Dermis blood vessel endothelial cell (primary cell): Measurements from ENCODE around the gene CLTRN. TPM values are rescaled to one million over a fixed set of nuclear protein-coding genes. Genes with fewer than 3 reads are reported as not detected.
A peak's percentile ranks its signal among the peaks of the same experiment; 100 is the strongest.
"Not testable (repeated sequence)": the region's sequence is repeated elsewhere in the genome, so short reads cannot be mapped to it uniquely, and the experiment has no call there.

Experiments used
- DNase-seq: peaks from one replicate; pipeline ENCODE4 v3.0.0; 2010
- total RNA-seq: library from RNA; depleted of rRNA; stranded (reverse); fragments of >200 nt; gene quantifications from 2 replicates; pipeline ENCODE4 v1.2.3, GENCODE V29; 2014

Gene CLTRN
- 0.09 and 0.17 TPM in 2 replicates for total RNA-seq

- no peak for DNase-seq
Measured at GRCh38 chrX:15664487-15665444, at the start of gene CLTRN. CLTRN (minus strand) TSS chrX:15664805; CDS start chrX:15664775, 30 bp downstream.

GRCh38 chrX:15704273-15704672 lies 39.7 kb upstream of the CLTRN start:
- DNase-seq, result not testable (repeated sequence)

DNA sequence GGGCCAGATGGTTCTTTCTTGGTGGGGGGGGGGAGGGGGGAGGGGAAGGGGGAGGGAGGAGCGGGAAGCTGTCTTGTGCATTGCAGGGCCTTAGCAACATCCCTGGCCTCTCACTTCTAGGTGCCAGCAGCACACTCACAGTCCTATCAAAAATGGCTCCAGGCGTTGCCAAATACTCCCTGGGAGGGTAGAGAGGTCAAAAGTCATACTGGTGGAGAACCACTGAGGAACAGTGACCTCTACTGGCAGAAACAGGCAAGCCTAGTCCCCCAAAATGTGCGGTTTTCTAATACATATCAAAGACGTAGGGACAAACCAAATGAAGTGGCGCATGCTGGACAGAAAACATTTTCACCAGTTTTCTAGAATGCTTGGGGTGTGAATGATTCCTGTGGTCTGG lies 39.2 kb upstream of the CLTRN start:
- DNase-seq, result not testable (repeated sequence)

DNA sequence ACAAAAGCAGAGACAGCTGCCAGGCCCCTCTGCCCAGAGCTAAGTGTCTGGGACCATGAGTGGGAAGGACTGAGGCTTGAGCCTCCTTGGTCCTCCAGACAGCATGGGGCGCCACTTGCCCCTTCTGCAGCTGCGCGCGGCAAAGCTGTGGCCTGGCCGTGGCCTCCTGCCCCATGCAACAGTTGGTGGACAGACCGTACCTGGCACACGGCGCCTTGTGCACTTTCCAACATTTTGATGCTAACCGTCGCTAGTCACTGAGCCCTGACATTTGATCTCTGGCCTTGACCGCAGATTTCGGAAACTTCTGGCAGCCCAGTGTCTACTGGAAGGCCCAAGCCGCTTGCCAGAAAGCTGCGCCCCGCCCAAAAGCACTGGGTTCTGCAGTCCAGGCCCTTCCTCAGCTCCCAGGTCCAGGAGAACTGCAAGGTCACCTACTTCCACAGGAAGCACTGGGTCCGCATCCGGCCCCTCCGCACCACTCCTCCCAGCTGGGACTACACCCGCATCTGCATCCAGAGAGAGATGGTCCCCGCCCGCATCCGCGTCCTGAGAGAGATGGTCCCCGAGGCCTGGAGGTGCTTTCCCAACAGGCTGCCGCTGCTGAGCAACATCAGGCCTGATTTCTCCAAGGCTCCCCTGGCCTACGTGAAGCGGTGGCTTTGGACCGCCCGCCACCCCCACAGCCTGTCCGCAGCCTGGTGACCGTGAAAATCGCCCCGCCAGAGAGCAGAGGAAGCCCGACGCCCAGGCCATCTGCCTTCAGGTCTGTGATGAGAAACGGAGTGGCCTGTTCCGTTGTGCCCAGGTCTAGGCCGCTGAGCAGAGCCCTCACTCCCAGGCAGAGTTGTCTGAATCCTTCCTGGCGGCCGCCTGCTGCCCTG lies 38.1 kb upstream of the CLTRN start:
- DNase-seq, result no peak

DNA sequence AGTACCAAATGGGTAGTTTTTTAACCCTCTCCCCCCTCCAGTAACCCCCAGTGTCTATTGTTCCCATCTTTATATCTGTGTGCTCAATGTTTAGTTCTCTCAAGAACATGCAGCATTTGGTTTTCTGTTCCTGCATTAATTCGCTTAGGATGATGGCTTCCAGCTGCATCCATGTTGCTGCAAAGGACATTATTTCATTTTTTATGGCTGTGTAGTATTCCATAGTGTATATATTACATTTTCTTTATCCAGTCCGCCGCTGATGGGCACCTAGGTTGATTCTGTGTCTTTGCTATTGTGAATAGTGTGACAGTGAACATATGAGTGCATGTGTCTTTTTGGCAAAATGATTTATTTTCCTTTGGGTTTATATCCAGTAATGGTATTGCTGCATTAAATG lies 31.9 kb upstream of the CLTRN start:
- no peak for DNase-seq

DNA sequence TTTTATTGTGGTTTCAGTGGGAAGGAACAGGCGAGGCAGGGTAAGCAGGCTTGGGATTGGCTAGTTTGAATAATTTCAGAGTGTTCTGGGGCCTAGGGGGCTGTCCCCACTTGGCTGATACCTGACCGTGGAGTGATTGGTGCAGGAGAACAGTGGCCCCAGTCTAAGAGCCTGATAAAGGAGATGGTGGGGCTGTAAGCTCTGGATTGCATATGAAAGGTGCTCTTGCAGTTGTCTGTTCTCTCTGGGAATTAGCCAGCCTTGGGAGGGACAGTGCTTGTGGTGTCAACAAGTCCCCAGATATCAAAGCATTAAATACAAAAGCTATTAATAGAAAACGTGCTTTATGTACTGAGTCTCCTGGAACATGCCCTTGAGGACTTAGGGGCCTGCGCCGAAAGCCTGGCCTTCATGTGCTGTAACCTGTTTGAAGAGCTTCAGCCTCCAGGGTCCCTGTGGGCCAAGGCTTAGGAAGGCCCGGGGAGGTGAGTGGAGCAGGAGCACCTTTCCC lies 30.4 kb upstream of the CLTRN start:
- no peak for DNase-seq

- DNase-seq, result peak; percentile 71
Measured at GRCh38 chrX:15686818-15687685, 22.4 kb upstream of the CLTRN start.

- no peak for DNase-seq
Measured at GRCh38 chrX:15683193-15683592, 18.6 kb upstream of the CLTRN start.

GRCh38 chrX:15681433-15681832 lies 16.8 kb upstream of the CLTRN start:
- DNase-seq, result no peak

DNA sequence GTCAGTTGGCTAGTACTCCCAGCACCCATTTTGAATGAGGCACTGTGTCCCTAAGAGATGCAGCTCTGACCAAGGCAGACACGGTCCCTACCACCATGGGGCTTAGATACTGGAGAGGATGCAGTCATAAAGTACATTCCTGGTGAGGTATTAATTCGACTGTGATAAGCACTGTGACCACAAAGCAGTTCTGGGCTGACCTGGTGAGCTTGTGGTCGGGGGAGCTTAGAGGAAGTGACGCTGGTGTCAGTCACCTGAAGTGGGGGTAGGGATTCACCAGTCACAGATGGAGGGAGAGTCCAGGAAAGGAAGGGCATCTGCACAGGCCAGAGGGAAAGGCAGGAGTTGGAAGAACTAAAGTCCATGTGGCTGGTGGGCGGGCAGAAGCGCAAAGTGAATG lies 15.8 kb upstream of the CLTRN start:
- DNase-seq, result no peak

- DNase-seq, result no peak
Measured at GRCh38 chrX:15679246-15679645, 14.6 kb upstream of the CLTRN start.

DNA sequence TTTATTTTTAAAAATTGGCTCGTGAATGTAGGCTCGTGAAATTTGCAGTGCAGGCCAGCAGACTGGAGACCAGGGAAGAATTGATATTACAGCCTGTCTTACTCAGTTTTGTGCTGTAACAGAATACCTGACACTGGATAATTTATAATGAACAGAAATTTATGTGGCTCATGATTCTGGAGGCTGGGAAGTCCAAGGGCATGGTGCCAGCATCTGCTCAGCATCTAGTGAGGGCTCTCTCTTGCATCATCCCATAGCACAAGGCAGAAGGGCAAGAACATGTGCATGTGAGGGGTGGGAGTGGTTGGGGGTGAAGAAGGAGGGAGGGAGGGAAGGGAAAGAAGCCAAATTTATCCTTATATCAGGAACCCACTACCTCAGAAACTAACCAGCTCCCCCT lies 13.7 kb upstream of the CLTRN start:
- no peak for DNase-seq

DNA sequence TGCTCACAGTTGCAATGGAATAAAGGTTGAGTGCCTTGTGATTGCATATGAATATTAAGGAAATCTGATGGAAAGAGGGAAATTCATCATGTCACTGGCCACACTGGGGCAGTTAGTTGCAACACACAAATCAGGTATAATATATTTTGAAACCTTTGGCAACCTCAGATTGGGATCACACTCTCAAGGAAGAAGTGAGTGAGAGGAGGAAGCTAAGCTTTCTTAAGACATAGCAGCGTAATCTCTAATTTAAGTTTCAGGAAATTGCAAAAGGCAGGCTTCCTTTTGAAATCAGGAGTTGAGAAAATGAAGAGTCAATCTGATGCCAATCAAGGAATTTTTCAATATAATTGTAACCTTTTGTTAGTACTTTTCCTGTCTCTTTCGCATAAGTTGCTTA lies 12.3 kb upstream of the CLTRN start:
- DNase-seq, result no peak

- DNase-seq, result peak; percentile 80
Measured at GRCh38 chrX:15675490-15675921, 10.9 kb upstream of the CLTRN start.

GRCh38 chrX:15674841-15675489 lies 10.4 kb upstream of the CLTRN start:
- DNase-seq, result peak; percentile 95

GRCh38 chrX:15674514-15674840 lies 9.9 kb upstream of the CLTRN start:
- DNase-seq, result no peak

DNA sequence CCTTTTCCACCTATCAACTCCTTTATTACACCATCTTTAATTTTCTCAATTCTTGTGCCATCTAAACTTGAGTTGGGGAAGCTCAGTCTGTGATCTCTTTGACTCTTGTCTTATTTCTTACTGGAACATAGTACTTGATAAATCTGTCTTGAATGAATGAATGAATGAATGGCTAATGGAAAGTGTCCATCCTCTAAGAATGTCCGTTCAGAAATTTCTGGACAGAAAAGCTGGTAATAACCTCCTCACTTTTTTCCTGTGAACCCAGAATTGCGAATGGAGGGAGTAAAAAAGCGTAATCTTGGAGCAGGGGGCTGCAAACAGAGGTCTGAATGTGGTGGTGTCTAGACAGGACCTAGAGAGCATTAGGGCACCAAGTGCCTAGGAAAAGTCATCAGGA lies 9.4 kb upstream of the CLTRN start:
- no peak for DNase-seq

- DNase-seq, result no peak
Measured at GRCh38 chrX:15672881-15673280, 8.3 kb upstream of the CLTRN start.

DNA sequence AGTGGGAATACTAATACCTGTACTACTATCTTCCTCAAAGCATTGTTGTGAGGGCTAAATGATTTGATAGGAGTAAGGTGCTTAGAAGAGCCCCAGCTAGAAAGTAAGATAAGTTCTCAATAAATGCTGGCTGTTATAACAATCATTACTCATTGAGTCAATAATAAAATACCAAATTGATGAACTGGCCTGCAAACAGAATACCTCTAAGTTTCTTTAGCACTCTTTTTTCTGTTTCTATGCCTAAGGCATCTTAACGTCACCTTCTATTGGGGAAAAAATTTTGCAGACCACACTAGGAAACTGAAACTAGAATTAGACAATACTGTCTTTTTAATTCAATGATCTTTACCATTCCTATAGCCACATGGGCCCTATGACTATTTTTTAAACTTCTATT lies 1.2 kb downstream of the CLTRN start:
- DNase-seq, result no peak

DNA sequence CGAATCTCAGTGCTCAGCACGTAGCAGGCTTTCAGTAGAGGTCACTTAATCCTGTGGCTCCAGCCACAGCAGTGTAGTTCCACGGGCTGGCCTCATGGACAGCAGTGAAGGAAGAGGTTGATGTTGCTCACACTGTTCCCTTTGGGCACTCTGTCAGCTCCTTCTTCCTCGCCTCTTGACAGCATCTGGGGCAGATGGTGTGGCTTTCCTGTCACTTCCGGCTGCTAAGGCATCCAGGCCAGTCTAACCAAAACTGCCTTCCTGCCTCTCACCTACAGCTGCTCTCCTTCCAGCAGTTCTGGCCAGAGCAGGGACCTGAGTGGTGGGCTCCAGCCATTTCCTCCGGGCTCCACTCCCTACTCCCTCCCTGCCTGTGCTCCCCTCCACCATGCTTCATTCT lies 9.8 kb downstream of the CLTRN start:
- not testable (repeated sequence) for DNase-seq

DNA sequence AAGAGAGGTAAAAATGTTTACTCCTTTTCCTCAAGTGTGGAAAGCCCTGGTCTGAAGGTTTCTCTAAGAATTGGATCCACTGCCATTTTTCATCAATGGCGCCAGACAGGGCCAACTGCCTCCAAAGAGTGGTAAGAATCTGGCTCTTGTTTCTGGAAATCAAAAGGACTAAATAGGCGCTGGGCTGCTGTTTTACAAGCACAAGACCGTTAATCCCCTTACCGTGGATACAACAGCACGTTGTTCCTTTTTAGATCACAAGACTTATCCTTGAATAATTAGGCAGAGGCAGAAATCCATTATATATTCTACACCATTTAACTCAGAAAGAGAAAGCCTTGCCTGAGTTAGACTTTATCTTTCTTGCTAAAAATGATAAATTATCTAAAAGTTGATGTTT lies 10.6 kb downstream of the CLTRN start:
- no peak for DNase-seq

GRCh38 chrX:15647510-15647909 lies 17.1 kb downstream of the CLTRN start:
- DNase-seq, result not testable (repeated sequence)
